ENCODE data around the gene CGB3.

CGB3 gene

GRCh38 chr19:48999481-49000325, 24.4 kb downstream of the CGB3 start:
- peak; percentile 90 for TF ChIP-seq CTCF (IDR thresholded peaks at IDR 0.05; ENCODE audit: low read depth, low read length, missing control alignments)
- Histone ChIP-seq H3K27ac (no peak overlapping the region), H3K4me3 (ENCODE audit: low read depth, low read length) (no peak overlapping the region), H3K27me3 (replicated peaks) (no peaks in the 10 kb centered on the region), H3K36me3 (replicated peaks) (peaks cover 28% of the 10 kb centered on the region)
- DNase-seq = peak; percentile 72
- in situ Hi-C loops (cut with HindIII; ENCODE audit: low pct_ligation_motif_present, low sequenced_read_pairs) = no loop called here

GRCh38 chr19:48997972-48998371, 26.2 kb downstream of the CGB3 start:
- DNase-seq = peak; percentile 66
- no peak overlapping the region for H3K27ac ChIP-seq

GRCh38 chr19:48994035-48994386, 30.1 kb downstream of the CGB3 start:
- Histone ChIP-seq H3K4me3 (ENCODE audit: low read depth, low read length) (peak overlapping the region; percentile 86), H3K36me3 (replicated peaks) (peaks cover 8% of the 10 kb centered on the region), H3K27ac (peak overlapping the region; percentile 66), H3K27me3 (replicated peaks) (no peaks in the 10 kb centered on the region)
- no peak for DNase-seq
- in situ Hi-C loops (cut with HindIII; ENCODE audit: low pct_ligation_motif_present, low sequenced_read_pairs) = no loop called here
- no peak for TF ChIP-seq CTCF (IDR thresholded peaks at IDR 0.05; ENCODE audit: low read depth, low read length, missing control alignments)

More at GRCh38 chr19:48997972-48998371, 26.2 kb downstream of the CGB3 start:
- H3K4me3 ChIP-seq (ENCODE audit: low read depth, low read length) = no peak overlapping the region
- in situ Hi-C loops (cut with HindIII; ENCODE audit: low pct_ligation_motif_present, low sequenced_read_pairs) = no loop called here
- peaks cover 14% of the 10 kb centered on the region for H3K36me3 ChIP-seq (replicated peaks)
- TF ChIP-seq CTCF (IDR thresholded peaks at IDR 0.05; ENCODE audit: low read depth, low read length, missing control alignments) = peak; percentile 80
- no peaks in the 10 kb centered on the region for H3K27me3 ChIP-seq (replicated peaks)

GRCh38 chr19:48993175-48994034, 30.7 kb downstream of the CGB3 start, which contains the start of the genes GYS1 and RUVBL2:
Gene GYS1, minus strand, starts transcription at chr19:48993309. Its CDS starts 197 bp downstream, at chr19:48993112.
Gene RUVBL2, plus strand, starts transcription at chr19:48993887. Its CDS starts 25 bp downstream, at chr19:48993912.
- DNase-seq = peak; percentile 99
- peak within 1 kb of the TSS; percentile 91 for H3K4me3 ChIP-seq (ENCODE audit: low read depth, low read length)
- in situ Hi-C loops (cut with HindIII; ENCODE audit: low pct_ligation_motif_present, low sequenced_read_pairs) = no loop called here
- H3K27me3 ChIP-seq (replicated peaks) = no peaks in the 10 kb centered on the region
- H3K27ac ChIP-seq = peak within 1 kb of the TSS; percentile 66
- H3K36me3 ChIP-seq (replicated peaks) = peaks cover 14% of the 10 kb centered on the region
- peak; percentile 84 for TF ChIP-seq CTCF (IDR thresholded peaks at IDR 0.05; ENCODE audit: low read depth, low read length, missing control alignments)

GRCh38 chr19:48992581-48993174, 31.5 kb downstream of the CGB3 start:
- in situ Hi-C loops (cut with HindIII; ENCODE audit: low pct_ligation_motif_present, low sequenced_read_pairs) = no loop called here
- DNase-seq = no peak
- no peak for TF ChIP-seq CTCF (IDR thresholded peaks at IDR 0.05; ENCODE audit: low read depth, low read length, missing control alignments)
- H3K36me3 ChIP-seq (replicated peaks) = peaks cover 18% of the 10 kb centered on the region
- H3K27me3 ChIP-seq (replicated peaks) = no peaks in the 10 kb centered on the region
- peak overlapping the region; percentile 65 for H3K27ac ChIP-seq
- H3K4me3 ChIP-seq (ENCODE audit: low read depth, low read length) = peak overlapping the region; percentile 91

All from brain microvascular endothelial cell (primary cell).